ENCODE results near the gene CCDC57. TPM values are rescaled to one million over a fixed set of nuclear protein-coding genes. Genes with fewer than 3 reads are reported as not detected.

Gene CCDC57
- total RNA-seq, 1 experiment from 2014 or later: 36.6 TPM

DNA sequence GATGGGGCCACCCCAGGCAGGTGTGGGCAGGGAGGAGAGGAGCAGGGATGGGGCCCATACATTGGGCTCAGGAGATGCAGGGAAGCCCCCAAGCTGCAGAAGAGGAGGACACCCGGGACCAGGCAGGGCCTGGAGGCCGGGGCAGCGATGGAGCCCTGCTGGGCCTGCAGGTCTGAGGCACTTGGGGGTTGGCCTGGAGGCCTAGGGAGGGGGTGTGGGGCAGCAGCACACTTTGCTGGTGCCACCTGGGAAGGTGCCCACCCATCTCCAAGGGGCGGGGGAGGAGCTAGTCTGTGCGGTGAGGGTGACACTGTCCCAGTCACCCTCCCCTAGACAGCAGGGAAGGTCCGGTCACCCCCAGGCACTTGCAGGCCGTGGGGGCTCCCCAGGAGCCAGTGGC lies 6.4 kb upstream of the CCDC57 start:
- Histone ChIP-seq H3K4me1 (ENCODE audit: insufficient read depth, low read length) (peaks cover 30% of the 10 kb centered on the region), H3K27ac (ENCODE audit: low read length) (no peak overlapping the region), H4K20me1 (ENCODE audit: low read length) (no peaks in the 10 kb centered on the region), H3F3A (ENCODE audit: low read length, unreplicated experiment) (no peaks in the 10 kb centered on the region), H3K4me3 (ENCODE audit: low read length) (no peak overlapping the region), H3K9me3 (ENCODE audit: low read length) (no peaks in the 10 kb centered on the region), H3K27me3 (ENCODE audit: low read length) (no peaks in the 10 kb centered on the region), H3K79me2 (ENCODE audit: low read length) (no peaks in the 10 kb centered on the region), H3K9ac (ENCODE audit: low read length) (no peak overlapping the region), H3K36me3 (ENCODE audit: low read depth, low read length) (no peaks in the 10 kb centered on the region), H2AFZ (ENCODE audit: low read length) (no peak overlapping the region), H3K4me2 (ENCODE audit: low read length) (no peak overlapping the region), H3K9me2 (replicated peaks; ENCODE audit: low read length) (no peaks in the 10 kb centered on the region)
- intact Hi-C loops (cut with micrococcal nuclease): no loop called here
- POLR2A ChIA-PET (ENCODE audit: unreplicated experiment): interaction anchor here (0.6 kb wide), 1 partner anchor 12 kb away, joined by 3 read pairs; no protein-coding TSS in a partner anchor
- no peak for DNase-seq
- no TSS peak for BruUV-seq (replicated peaks)
- no peak for TF ChIP-seq EZH2phosphoT487 (IDR thresholded peaks at IDR 0.05; ENCODE audit: borderline replicate concordance, low read length)
- no peak for TF ChIP-seq EZH2 (IDR thresholded peaks at IDR 0.05; ENCODE audit: low read length, unreplicated experiment)
- TF ChIP-seq, protein P1, sequence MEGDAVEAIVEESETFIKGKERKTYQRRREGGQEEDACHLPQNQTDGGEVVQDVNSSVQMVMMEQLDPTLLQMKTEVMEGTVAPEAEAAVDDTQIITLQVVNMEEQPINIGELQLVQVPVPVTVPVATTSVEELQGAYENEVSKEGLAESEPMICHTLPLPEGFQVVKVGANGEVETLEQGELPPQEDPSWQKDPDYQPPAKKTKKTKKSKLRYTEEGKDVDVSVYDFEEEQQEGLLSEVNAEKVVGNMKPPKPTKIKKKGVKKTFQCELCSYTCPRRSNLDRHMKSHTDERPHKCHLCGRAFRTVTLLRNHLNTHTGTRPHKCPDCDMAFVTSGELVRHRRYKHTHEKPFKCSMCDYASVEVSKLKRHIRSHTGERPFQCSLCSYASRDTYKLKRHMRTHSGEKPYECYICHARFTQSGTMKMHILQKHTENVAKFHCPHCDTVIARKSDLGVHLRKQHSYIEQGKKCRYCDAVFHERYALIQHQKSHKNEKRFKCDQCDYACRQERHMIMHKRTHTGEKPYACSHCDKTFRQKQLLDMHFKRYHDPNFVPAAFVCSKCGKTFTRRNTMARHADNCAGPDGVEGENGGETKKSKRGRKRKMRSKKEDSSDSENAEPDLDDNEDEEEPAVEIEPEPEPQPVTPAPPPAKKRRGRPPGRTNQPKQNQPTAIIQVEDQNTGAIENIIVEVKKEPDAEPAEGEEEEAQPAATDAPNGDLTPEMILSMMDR (conservative IDR thresholded peaks at IDR 0.05; ENCODE audit: low read depth, low read length): no peak
- ATAC-seq: no peak
- CTCF ChIA-PET: no interaction called here

DNA sequence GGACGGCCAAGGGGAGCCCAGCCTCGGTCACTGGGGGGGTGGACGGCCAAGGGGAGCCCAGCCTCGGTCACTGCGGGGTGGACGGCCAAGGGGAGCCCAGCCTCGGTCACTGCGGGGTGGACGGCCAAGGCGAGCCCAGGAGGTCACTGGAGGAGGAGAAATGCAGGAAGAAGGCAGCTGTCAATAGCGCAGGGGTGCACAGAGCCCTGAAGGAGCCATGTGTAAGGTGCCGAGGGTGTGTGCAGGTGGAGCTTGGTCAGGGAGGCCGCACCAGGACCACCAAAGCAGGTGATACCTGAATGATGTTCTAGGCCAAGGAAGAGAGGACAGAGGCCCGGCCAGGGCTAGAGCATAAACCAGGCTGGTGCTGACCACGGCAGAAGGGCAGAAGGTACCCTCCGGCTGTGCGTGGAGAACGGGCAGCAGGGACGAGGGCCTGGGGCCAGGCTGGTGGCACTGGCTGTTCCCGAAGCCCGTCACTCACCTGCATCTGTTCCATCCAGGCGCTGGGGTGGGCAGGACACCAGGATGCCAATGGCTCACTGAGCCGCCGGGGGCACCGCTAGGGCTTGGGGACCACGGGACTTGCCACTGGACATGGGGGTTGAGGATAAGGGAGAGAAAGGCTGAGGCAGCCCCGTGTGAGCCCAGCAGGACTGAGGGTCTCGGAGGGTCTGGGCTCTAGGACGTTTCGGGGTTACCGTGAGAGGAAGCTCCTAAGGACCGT lies 5.9 kb upstream of the CCDC57 start:
- H3K27me3 ChIP-seq (ENCODE audit: low read length): no peaks in the 10 kb centered on the region
- H3K4me3 ChIP-seq (ENCODE audit: low read length): no peak overlapping the region
- ChIA-PET POLR2A (ENCODE audit: unreplicated experiment) (interaction anchor here (0.6 kb wide), 1 partner anchor 12 kb away, joined by 3 read pairs; no protein-coding TSS in a partner anchor), CTCF (no interaction called here)
- peaks cover 31% of the 10 kb centered on the region for H3K4me1 ChIP-seq (ENCODE audit: insufficient read depth, low read length)
- H3K9ac ChIP-seq (ENCODE audit: low read length): peak overlapping the region; percentile 76
- no peaks in the 10 kb centered on the region for H3K9me3 ChIP-seq (ENCODE audit: low read length)
- no TSS peak for BruUV-seq (replicated peaks)
- intact Hi-C loops (cut with micrococcal nuclease): no loop called here
- H3F3A ChIP-seq (ENCODE audit: low read length, unreplicated experiment): no peaks in the 10 kb centered on the region
- H3K79me2 ChIP-seq (ENCODE audit: low read length): no peaks in the 10 kb centered on the region
- DNase-seq (no peak), ATAC-seq (no peak)
- H3K27ac ChIP-seq (ENCODE audit: low read length): peak overlapping the region; percentile 91
- no peaks in the 10 kb centered on the region for H4K20me1 ChIP-seq (ENCODE audit: low read length)
- H3K9me2 ChIP-seq (replicated peaks; ENCODE audit: low read length): no peaks in the 10 kb centered on the region
- no peak overlapping the region for H3K4me2 ChIP-seq (ENCODE audit: low read length)
- TF ChIP-seq, protein P1 (conservative IDR thresholded peaks at IDR 0.05; ENCODE audit: low read depth, low read length): no peak
- TF ChIP-seq EZH2 (IDR thresholded peaks at IDR 0.05; ENCODE audit: low read length, unreplicated experiment) (no peak), EZH2phosphoT487 (IDR thresholded peaks at IDR 0.05; ENCODE audit: borderline replicate concordance, low read length) (no peak)
- H2AFZ ChIP-seq (ENCODE audit: low read length): no peak overlapping the region
- H3K36me3 ChIP-seq (ENCODE audit: low read depth, low read length): no peaks in the 10 kb centered on the region

DNA sequence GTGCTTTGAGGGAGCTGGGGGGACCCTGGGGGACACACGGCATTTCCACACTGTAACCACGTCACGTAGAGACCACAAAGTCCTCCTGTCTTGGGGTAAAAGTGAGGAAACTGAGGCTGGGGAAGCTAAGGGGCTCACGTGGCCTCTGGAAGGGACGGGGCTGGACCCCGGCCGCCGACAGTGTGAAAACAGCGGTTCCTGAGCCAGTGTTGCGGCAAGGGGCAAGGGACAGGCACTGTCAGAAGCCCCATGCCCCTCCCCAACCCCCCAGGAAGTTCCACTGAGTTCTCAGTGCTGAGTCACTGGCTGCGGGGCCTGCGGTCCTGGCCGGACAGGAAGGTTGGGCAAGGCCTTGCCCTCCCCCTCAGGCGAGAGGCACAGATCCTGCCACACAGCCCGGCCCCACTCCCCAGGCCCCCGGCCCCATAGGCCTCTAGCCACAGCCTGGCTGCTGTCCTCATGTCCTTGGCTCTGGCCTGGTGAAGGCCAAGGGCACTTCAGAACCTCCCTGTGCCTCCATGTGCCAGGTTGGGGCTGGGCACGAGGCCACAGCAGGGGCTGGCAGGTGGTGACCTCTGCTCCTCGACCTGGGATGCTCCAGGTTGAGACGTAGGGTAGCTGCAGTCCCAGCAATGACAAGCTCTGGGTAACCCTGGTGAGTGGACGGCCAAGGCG lies 5.0 kb upstream of the CCDC57 start:
- H3K79me2 ChIP-seq (ENCODE audit: low read length): no peaks in the 10 kb centered on the region
- peaks cover 34% of the 10 kb centered on the region for H3K4me1 ChIP-seq (ENCODE audit: insufficient read depth, low read length)
- H3F3A ChIP-seq (ENCODE audit: low read length, unreplicated experiment): no peaks in the 10 kb centered on the region
- no peak overlapping the region for H3K4me3 ChIP-seq (ENCODE audit: low read length)
- no TSS peak for BruUV-seq (replicated peaks)
- H3K27ac ChIP-seq (ENCODE audit: low read length): peak overlapping the region; percentile 91
- no peak for TF ChIP-seq EZH2 (IDR thresholded peaks at IDR 0.05; ENCODE audit: low read length, unreplicated experiment)
- no peak for TF ChIP-seq EZH2phosphoT487 (IDR thresholded peaks at IDR 0.05; ENCODE audit: borderline replicate concordance, low read length)
- TF ChIP-seq, protein P1 (conservative IDR thresholded peaks at IDR 0.05; ENCODE audit: low read depth, low read length): no peak
- no peaks in the 10 kb centered on the region for H4K20me1 ChIP-seq (ENCODE audit: low read length)
- no peaks in the 10 kb centered on the region for H3K9me3 ChIP-seq (ENCODE audit: low read length)
- peak overlapping the region; percentile 76 for H3K9ac ChIP-seq (ENCODE audit: low read length)
- no peaks in the 10 kb centered on the region for H3K36me3 ChIP-seq (ENCODE audit: low read depth, low read length)
- POLR2A ChIA-PET (ENCODE audit: unreplicated experiment): no interaction called here
- H3K27me3 ChIP-seq (ENCODE audit: low read length): no peaks in the 10 kb centered on the region
- DNase-seq: peak; percentile 93
- H3K9me2 ChIP-seq (replicated peaks; ENCODE audit: low read length): no peaks in the 10 kb centered on the region
- no peak overlapping the region for H2AFZ ChIP-seq (ENCODE audit: low read length)
- ATAC-seq: peak; percentile 58
- CTCF ChIA-PET: no interaction called here
- intact Hi-C loops (cut with micrococcal nuclease): no loop called here
- peak overlapping the region; percentile 68 for H3K4me2 ChIP-seq (ENCODE audit: low read length)
